A204.1 (cell line): Measurements from ENCODE around the gene ZDHHC22.
"Not testable (repeated sequence)": the region's sequence is repeated elsewhere in the genome, so short reads cannot be mapped to it uniquely, and the experiment has no call there.

Experiments
- FAIRE-seq: peaks from 2 replicates; lab custom pipeline; 2012; peaks lifted over from hg19 to GRCh38; lab: Jason Lieb, UNC

ZDHHC22 gene, protein sequence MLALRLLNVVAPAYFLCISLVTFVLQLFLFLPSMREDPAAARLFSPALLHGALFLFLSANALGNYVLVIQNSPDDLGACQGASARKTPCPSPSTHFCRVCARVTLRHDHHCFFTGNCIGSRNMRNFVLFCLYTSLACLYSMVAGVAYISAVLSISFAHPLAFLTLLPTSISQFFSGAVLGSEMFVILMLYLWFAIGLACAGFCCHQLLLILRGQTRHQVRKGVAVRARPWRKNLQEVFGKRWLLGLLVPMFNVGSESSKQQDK

DNA sequence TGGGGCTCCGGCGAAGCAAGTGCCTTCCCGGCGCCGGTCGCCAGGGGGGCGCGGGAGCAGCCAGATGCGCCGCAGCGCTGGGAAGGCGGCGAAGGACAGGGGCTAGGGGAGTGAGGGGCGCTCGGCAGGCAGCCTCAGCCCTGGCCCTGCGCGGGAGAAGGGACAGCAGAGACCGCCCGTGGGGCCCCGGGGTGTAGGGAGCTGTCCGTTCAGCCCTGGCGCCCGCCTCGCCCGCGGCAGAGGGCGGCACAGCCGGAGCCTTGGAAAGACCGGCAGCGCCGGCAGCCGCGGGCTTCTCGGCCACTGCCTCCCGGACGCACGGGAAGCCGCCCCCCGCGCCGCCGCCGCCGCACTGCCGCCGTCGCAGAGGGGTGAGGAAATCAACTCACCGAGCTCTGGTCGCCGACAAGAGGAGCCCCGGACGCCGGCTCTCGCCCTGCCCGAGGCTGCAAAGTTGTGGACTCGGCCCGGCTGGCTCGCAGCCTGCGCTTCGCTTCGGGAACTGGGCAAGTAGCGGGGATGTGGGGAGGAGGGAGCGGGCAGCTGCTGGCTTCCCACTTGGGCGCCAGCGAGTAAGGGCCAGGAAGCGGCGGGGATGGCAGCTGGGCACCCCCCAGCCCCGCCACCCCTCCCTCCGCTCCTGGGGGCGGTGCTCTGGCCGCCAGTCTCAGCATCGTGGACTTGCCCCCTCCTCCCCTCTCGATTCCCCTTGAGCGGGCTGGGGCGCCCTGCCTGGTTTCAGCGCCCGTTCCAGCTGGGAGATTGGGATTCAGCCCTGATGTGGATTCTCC, at the start of gene ZDHHC22:
TSS of gene ZDHHC22 (minus strand) at position 578 of the 791 bp plus-strand sequence. CDS start 2,053 bp downstream, outside the sequence.
- no peak for FAIRE-seq

DNA sequence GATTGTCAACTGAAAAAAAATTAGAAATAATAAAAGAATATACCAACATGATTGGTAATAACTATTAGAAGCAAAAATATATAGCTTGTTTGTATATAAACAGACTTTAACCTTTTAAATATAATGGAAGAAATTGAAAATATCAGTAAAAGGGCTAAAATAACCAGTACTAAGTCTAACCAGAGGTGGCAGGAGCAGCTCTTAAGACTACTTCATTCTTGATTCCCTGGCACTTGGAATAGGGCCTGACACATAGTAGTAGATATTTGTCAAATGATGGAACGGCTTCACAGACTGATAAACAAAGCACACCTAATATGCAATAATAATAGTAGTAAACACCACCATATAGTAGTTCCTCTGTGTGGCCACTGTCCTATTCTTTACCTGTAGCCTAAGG, 49.4 kb upstream of the ZDHHC22 start:
- FAIRE-seq: no peak

DNA sequence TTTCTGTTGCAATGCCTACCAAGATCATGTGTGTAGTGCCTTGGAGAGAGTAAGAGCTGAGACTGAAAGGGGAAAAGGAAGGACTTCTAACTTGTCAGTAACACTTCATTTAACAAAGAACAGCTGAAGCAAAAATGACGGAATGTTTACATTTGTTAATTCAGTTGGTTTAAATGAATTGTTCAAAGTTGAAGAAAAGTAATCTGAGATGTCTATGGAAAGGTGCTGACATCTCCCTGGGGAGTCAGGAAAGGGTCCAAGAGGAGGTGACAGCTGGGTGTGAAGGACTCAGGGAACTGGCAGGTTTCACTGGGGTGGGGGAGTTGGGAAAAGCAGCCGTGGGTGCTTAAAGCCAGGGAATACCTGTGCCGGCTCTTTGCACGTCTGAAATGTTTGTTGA, 47.9 kb upstream of the ZDHHC22 start:
- FAIRE-seq: no peak

DNA sequence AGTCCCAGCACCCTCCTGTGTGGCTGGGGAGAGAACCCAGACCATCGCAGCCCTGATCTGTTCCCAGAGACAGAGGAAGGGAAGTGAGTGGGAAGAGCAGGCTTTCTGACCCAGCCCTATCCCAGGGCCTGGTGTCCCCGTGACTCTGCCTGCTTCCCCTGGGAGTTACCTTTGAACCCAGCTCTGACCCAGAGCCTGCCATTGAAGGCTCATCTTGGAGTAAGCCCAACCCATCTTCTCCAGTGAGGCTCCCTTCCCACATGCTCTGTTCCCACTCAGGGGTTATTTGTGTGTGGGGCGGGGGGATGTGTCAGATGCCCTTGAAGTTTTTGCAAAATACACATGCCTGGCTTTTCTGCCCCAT, 46.0 kb upstream of the ZDHHC22 start:
- no peak for FAIRE-seq

DNA sequence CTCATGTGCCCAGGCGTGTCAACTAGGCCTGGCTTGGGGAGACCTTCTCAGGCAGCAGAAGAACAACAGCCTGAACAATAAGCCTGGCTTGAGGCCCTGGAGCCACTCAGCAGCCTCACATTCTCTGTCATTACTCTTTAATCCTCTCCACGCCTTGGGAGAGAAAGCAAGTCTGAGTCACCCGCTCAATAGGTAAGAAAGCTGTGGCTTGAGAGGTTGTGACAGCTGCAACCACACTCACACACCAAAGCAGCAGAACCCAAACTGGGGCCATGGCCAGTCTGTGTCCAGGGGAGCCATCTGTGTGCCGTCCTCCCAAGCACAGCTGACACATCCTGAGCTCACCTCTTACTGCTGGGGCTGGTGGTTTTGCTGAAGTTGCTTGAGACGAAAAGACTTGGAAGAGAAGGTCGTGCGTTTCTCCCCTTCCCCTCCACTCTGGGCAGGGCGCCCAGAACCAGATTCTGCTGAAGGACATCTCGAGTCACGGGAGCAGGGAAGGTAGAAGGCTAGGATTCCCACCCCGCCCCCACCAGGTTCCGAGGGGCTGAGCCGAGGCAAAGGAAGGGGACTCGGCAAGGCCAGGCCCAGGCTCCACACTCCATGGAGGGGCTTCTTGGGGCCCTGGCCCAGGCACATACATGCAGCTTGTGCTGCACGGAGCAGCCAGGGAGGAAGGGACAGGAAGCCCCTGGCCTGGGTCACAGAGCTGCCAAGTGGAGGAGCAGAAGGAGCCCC, 45.5 kb upstream of the ZDHHC22 start:
- FAIRE-seq: no peak

DNA sequence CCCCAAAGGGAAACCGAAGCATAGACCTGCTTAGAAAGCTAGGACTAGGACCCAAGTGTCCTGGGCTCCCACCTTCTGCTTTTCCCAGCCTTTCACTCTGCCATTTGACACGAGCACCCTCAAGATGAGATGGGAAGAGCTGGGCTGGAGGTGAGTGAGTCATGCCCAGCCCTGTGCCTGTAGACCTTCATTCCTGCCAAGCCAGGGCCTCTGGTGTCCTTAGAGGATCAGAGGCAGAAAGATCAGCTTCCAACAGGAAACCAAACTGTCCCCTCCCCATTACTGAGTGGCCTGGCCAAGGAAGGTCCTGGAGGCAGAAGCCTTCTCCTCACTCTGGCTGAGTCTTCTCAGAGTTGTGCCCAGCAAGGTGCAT, 43.5 kb upstream of the ZDHHC22 start:
- no peak for FAIRE-seq

DNA sequence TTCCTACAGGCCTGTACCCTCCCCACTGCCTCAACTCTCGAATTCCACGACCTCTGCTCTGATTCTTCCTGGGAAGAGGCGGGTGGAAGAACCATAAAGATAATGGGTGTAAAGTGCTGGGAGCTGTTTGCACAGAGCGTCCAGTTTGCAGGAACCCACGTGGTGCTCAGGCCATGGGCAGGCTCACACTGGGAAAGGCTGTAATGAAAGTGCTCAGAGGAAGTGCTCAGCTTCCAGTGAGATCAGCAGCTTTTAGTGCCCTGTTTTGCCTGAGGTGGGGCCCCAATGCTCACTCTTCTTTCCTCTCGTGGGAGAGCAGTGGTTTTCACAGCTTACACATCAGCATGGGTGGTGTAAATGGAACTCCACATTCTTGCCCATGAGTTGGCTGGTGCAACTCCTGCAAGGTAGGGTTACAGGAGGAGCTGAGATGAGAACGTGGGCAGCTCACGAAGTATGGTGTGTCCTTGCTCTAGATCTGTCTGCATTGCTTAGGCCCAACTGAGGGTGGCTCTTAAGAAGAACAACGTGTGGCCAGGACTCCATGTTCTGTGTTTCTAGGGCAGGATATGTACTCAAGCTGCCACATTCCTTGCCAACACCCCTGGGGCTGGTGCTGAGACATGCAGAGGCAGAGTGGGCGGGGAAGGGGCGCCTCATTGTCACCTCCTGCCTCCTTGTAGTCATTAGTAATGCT, 43.0 kb upstream of the ZDHHC22 start:
- no peak for FAIRE-seq

DNA sequence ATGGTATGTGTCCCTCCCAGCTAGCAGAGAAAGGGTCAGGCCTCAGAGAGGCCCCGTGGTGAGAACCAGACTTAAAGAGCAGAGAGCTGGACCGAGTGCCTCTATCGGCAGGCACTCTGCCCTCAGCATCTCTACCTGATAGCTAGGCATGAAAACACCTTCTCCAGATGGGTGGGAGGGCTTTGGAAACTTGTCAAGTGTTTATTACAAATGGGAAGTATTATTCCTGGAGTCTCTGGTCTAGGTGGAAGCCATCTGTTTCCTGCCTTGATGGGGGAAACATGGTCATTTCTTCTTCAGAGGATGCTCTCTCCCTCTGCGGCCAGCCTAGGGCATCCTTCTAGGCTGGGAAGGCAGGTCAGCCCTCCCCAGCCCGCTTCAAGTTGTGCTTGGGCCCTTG, 42.3 kb upstream of the ZDHHC22 start:
- no peak for FAIRE-seq

DNA sequence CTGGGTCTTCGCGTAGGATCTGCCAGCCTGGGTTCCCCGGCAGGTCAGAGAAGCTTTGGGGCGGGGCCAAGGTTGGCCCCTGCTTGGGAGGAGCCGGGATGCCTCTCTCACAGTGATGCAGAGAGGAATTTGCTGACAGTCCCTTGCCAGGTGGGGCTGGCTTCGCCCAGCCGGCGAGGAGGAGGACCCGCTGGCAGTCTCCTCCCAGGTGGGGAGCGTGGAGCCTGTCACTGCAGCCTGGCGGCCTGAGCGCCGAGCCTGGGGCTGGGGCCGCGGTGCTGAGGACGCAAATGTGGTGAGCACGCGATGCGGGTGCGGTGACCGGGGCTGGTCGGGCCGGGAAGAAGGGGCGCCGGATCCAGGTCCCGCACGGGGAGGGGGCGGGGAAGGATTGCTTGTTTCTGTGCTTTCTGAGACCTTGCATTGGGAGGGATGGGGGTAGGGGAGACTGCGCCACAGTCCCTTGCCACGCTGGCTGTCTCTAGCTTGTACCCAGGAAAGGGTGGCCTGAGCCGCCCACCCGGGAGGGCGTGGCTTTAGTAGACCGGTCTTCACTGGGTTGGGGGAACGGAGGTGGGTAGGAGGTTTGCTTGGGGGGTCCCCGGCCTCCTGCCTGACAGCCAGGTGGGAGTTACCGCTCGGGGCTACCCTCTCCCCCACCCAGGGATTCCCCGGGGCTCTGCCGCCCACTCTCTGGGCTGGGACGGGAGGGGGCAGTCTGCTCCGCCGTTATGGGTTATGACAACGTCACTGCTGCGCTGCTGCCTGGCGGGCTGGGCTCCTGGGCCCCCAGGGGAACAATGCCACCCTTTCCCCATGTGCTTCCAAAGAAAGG, 40.2 kb upstream of the ZDHHC22 start, which contains the start of gene TMEM63C:
TSS of gene TMEM63C (plus strand) at position 196 of the 835 bp plus-strand sequence. CDS start 37,016 bp downstream, outside the sequence.
- FAIRE-seq: no peak

DNA sequence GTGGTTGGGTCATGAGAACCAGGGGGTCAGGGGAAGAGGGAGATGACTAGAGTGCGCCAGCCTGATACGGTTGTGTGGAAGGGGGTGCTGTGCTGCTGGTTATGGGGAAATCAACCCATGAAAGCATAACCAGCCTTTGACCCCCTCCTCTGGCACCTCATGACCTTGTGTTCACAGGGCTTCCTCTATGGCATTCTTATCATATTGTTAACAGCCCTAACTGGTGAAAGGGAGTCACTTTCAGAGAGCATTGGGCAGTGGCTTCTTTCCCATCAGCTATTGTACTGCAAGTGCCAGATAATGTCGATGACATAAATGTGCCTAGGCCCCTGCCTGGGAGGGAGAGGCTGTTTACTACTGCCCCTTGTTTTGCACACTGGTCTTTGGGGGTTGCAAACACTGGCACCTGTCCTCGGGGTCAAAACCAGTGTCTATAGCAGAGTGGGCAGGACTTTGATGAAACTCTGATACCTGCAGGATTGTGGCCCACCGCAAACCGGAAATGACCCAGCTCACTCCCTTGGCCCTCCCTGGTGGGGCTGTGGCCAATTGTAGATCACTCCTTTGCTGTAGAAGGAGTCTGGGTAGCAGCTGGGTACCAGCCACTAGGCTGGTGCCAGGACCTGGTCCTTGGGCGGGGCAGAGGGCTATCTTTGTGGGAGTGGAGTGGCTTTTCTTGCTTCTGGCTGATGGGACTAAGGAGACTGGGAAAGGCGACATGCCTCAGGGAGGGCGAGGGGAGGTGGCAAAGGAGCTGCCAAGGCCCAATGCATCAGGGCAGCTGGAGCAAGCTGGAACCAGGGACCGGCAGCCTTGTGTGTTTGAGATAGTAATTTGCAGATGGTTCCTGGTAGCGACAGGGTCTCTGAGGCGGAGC, 39.4 kb upstream of the ZDHHC22 start:
- no peak for FAIRE-seq

DNA sequence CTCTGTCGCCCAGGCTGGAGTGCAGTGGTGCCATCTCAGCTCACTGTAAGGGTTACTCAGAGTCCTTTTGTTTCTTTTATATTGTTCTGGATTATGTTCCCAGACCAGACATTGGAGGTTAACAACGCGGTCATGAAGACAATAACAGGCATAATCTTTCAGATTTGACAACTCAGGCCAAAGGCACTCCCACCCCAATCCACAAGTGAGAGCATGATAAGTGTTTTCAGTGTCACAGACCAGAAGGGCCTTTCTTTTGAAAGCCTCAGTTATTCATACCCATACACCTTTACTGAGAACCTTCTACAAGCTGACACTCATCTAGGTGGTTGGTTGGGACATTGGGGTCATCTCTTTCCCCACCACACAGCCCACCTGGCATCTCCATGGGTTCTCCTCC, 37.1 kb upstream of the ZDHHC22 start:
- no peak for FAIRE-seq

DNA sequence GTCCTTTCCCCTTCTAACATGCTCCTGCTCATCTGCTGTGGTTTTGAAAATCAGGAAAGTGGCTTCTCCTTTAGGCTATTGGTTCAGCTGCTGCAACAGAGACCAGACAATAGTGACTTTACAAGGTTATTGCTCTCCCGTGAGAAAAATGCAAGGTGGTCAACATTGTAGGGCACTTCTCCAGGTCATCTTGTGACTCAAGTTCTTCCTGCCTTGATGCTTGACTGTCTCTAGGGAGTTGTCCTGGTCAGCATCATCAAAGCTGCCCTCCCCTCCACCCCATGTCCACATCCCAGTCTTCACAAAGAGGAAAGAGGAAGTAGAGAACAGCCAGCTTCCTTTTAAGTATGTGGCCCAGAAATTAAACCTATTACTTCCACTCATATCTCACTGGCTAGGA, 36.1 kb upstream of the ZDHHC22 start:
- FAIRE-seq: no peak

DNA sequence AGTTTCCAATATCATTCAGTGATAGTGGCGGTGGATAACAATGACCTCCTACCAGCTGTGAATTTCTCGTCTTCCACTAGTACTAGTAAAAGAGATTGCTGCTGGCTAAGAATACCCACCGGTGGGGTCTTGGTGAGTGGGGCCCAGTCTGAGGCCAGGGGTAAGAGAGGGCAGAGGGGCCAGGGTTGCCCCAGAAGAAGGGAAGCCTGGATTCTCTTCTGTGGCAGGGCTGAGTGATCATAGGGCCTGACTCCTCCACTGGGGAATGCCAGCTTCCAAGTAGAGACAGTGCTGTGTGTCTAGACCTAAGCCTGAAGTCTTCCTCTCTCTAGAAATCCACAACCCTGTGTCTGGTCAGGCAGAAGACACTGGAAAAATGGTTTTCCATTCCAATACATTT, 34.3 kb upstream of the ZDHHC22 start:
- FAIRE-seq: no peak

DNA sequence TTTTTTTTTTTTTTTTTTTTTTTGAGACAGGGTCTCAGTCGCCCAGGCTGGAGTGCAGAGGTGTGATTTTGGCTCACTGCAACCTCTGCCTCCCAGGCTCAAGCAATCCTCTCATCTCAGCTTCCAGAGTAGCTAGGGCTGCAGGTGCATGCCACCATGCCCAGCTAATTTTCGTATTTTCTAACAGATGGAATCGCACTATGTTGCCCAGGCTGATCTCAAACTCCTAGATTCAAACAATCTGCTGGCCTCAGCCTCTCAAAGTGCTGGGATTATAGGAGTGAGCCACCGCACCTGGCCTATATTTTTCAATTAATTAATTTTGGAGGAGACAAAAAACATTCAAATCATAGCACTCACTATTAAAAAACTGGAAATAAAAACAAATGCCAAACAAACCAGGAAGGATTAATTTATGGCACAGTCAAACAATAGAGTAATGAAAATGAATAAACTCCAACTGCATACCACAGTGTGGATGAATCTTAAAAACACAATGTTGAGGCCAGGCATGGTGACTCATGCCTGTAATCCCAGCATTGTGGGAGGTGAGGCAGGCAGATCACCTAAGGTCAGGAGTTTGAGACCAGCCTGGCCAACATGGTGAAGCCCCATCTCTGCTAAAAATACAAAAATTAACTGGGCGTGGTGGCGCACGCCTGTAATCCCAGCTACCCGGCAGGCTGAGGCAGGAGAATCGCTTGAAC, 32.5 kb upstream of the ZDHHC22 start:
- not testable (repeated sequence) for FAIRE-seq

DNA sequence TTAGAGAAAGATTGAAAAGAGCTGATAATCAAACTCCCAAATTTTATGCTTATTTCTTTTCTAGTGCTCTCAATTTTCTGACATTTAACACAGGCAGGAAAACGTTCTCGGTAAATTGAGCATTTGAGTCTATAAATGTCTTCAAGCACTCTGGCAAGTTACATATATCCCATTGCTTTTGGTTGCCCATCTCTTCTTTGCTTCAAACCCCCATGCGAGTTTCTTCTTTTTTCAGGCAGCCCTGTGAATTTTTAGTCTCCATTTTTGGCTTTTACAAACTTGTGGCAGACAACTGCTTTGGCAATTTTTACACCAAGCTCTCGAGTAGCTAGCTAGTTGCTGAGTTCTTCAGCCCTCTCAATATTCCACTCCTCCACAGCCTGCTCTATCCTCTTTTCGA, 31.3 kb upstream of the ZDHHC22 start:
- no peak for FAIRE-seq

DNA sequence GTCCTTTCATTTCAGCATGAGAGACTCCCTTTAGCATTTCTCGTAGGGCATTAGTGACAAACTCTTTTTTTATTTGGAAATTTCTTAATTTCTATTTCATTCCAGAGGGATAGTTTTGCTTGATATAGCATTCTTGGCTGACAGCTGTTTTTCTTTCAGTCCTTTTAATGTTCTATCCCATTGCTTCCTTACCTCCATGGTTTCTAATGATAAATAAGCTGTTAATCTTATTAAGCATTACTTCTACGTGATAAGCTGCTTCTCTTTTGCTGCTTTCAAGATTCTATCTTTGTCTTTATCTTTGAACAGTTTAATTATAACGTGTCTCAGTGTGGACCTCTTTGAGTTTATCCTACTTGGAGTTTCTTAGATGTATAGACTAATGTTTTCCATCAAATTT, 28.5 kb upstream of the ZDHHC22 start:
- no peak for FAIRE-seq

DNA sequence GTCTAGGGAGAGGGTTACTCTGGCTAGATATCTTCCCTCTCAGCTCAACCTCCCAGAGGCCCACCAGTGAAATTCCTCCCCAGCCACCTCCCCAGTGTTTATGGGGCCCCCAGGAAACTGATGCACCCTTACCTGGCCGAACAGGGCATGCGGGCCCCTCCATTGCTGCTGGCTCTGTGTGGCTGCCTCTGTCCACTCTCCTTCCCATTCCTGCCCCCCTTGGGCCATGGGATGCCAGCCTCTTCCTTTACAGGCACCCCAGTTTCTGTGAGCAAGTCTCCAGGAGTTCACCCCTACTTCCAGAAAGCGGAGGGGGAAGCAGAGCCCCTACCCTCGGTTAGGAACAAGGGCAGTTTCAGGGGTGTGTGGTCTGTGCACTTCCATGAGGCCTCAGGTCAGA, 19.4 kb upstream of the ZDHHC22 start:
- no peak for FAIRE-seq

DNA sequence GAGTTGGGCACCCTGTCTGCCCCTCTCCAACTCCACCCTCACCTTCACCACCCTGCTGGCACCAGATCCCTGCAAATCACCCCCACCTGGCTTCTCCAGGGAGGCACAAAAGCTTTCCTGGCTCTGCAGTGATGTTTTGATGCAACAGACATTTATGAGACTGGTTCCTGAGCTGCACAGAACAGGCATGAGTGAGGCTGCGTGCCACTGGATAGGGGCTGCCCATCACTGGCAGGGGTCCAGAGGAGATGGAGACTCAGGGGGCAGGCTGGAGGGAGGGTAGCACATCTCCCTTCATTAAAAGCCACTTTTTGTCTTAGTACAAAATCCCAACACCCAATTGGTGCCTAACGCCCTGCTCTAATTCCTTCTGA, 17.3 kb upstream of the ZDHHC22 start:
- FAIRE-seq: no peak

DNA sequence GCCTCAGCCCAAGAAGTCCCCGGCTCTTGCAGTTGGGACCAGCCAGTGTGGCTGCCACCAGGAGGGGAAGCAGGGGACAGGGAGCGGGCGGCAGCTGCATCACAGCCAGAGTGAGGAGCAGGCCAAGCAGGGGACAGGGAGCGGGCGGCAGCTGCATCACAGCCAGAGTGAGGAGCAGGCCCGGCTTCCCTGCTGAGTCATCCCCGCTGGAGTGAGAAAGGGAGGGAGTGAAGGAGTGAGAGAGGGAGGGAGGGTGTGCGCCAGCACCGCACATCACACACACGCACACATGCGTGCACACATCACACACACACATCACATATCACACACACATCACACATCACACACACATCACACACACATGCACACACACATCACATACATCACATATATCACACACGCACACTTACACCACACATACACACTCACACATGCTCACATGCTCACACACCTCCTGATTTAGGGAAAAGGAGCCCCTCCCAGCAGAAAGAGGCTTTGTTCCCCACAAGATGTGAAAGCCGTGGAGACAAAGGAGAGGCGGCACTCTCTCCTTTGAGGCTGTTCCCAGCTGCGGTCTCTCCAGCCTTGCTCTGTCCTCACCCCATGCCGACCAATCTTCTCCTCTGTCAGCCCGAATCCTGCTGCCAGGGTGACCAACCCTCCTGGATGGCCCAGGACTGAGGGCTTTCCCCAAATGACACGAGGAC, 16.7 kb upstream of the ZDHHC22 start:
- FAIRE-seq: no peak
